Measurements from ENCODE around the gene PDSS1.

DNA sequence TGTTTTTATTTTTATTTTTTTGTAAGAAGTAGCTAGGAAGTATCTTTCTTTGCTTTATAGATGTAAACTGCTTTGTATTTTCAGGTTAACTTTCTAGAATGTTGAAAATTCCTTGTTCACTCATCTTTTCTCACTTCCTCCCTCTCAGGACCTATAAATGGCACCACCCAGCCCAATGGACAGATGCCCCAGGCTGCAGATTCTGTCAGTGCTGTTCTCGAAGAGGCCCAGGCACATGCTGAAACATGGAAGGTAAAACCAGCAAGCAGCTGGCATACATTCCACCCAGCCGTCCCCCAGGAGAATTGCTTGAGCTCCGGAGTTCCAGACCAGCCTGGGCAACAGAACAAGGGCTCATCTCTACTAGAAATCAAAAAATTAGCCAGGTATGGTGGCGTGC lies 47.1 kb upstream of the PDSS1 start:
- TF ChIP-seq ZNF451 (CRISPR knock-in tag; IDR thresholded peaks at IDR 0.05) (no peak), ARNT (IDR thresholded peaks at IDR 0.05) (no peak), ZMYM2 (CRISPR knock-in tag; IDR thresholded peaks at IDR 0.05) (no peak), NR2C2 (CRISPR knock-in tag; IDR thresholded peaks at IDR 0.05; ENCODE audit: borderline replicate concordance) (no peak), ZNF160 (CRISPR knock-in tag; IDR thresholded peaks at IDR 0.05) (no peak)
- TF ChIP-seq, protein P1, sequence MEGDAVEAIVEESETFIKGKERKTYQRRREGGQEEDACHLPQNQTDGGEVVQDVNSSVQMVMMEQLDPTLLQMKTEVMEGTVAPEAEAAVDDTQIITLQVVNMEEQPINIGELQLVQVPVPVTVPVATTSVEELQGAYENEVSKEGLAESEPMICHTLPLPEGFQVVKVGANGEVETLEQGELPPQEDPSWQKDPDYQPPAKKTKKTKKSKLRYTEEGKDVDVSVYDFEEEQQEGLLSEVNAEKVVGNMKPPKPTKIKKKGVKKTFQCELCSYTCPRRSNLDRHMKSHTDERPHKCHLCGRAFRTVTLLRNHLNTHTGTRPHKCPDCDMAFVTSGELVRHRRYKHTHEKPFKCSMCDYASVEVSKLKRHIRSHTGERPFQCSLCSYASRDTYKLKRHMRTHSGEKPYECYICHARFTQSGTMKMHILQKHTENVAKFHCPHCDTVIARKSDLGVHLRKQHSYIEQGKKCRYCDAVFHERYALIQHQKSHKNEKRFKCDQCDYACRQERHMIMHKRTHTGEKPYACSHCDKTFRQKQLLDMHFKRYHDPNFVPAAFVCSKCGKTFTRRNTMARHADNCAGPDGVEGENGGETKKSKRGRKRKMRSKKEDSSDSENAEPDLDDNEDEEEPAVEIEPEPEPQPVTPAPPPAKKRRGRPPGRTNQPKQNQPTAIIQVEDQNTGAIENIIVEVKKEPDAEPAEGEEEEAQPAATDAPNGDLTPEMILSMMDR (CRISPR knock-in tag; IDR thresholded peaks at IDR 0.05): no peak

Measured in HepG2 (cell line).